ENCODE measurements around the gene BOK. TPM values are rescaled to one million over a fixed set of nuclear protein-coding genes. Genes with fewer than 3 reads are reported as not detected.

Gene BOK
- polyA plus RNA-seq, 3 donors = 0.05 TPM; not detected in 2

- Mint-ChIP-seq H3K27me3 (ENCODE audit: low read depth in 3 of 3) (peaks cover 0 to 5% (median 1%) of the 10 kb centered on the region in 3 donors), H3K36me3 (no peaks in the 10 kb centered on the region), H3K4me1 (no peaks in the 10 kb centered on the region), H3K27ac (no peak overlapping the region), H3K9me3 (peaks cover 0 to 3% (median 2%) of the 10 kb centered on the region in 7 donors), H3K4me3 (no peak overlapping the region)
- H3K4me3 ChIP-seq (replicated peaks in 1 of 3; ENCODE audit: low read depth in 2 of 3, low read length in 3 of 3) = no peak overlapping the region
- no peaks in the 10 kb centered on the region for H4K20me1 ChIP-seq (ENCODE audit: insufficient read depth, low read length)
- no peaks in the 10 kb centered on the region for H3K9me3 ChIP-seq (replicated peaks in 1 of 2; ENCODE audit: control insufficient read depth in 1 of 2, insufficient read depth in 1 of 2, low read length in 2 of 2)
- no peak overlapping the region for H2AFZ ChIP-seq (ENCODE audit: insufficient read depth, low read depth, low read length, poor library complexity, severe bottlenecking)
- H3K36me3 ChIP-seq (replicated peaks in 1 of 2; ENCODE audit: control insufficient read depth in 1 of 2, insufficient read depth in 2 of 2, low read length in 2 of 2) = no peaks in the 10 kb centered on the region
- H3K79me2 ChIP-seq (ENCODE audit: insufficient read depth, low read length) = no peaks in the 10 kb centered on the region
- H3K4me2 ChIP-seq (replicated peaks; ENCODE audit: extremely low read depth, low read length, poor library complexity, severe bottlenecking) = no peak overlapping the region
- intact Hi-C loops (cut with micrococcal nuclease) = no loop called here
- H3K27ac ChIP-seq (ENCODE audit: low read depth in 1 of 2, low read length in 2 of 2) = no peak overlapping the region
- no peaks in the 10 kb centered on the region for H3K4me1 ChIP-seq (ENCODE audit: control insufficient read depth in 1 of 2, insufficient read depth in 2 of 2, low read length in 2 of 2)
- WGBS (ENCODE audit: insufficient coverage) = 97% methylated on average over 21 of the region's 23 CpGs
- H3K27me3 ChIP-seq (ENCODE audit: control insufficient read depth in 2 of 2, insufficient read depth in 2 of 2, low read length in 2 of 2) = no peaks in the 10 kb centered on the region
- DNase-seq = no peak
- no peak for TF ChIP-seq CTCF (IDR thresholded peaks at IDR 0.05)
- H3K9ac ChIP-seq (ENCODE audit: insufficient read depth, low read length, poor library complexity, severe bottlenecking) = no peak overlapping the region
Observed at GRCh38 chr2:241569831-241570281, 11.3 kb downstream of the BOK start.

- DNase-seq = no peak
- H3K36me3 ChIP-seq (replicated peaks in 1 of 2; ENCODE audit: control insufficient read depth in 1 of 2, insufficient read depth in 2 of 2, low read length in 2 of 2) = no peaks in the 10 kb centered on the region
- no peaks in the 10 kb centered on the region for H3K4me1 ChIP-seq (ENCODE audit: control insufficient read depth in 1 of 2, insufficient read depth in 2 of 2, low read length in 2 of 2)
- H3K4me3 ChIP-seq (replicated peaks in 1 of 3; ENCODE audit: low read depth in 2 of 3, low read length in 3 of 3) = no peak overlapping the region
- no peaks in the 10 kb centered on the region for H3K27me3 ChIP-seq (ENCODE audit: control insufficient read depth in 2 of 2, insufficient read depth in 2 of 2, low read length in 2 of 2)
- H3K4me2 ChIP-seq (replicated peaks; ENCODE audit: extremely low read depth, low read length, poor library complexity, severe bottlenecking) = no peak overlapping the region
- no peaks in the 10 kb centered on the region for H3K9me3 ChIP-seq (replicated peaks in 1 of 2; ENCODE audit: control insufficient read depth in 1 of 2, insufficient read depth in 1 of 2, low read length in 2 of 2)
- no peaks in the 10 kb centered on the region for H3K79me2 ChIP-seq (ENCODE audit: insufficient read depth, low read length)
- H3K27ac ChIP-seq (ENCODE audit: low read depth in 1 of 2, low read length in 2 of 2) = no peak overlapping the region
- peaks cover 0 to 3% (median 2%) of the 10 kb centered on the region in 7 donors for H3K9me3 Mint-ChIP-seq
- intact Hi-C loops (cut with micrococcal nuclease) = no loop called here
- WGBS (ENCODE audit: insufficient coverage) = 67% methylated on average over 11 of the region's 23 CpGs
- no peak overlapping the region for H2AFZ ChIP-seq (ENCODE audit: insufficient read depth, low read depth, low read length, poor library complexity, severe bottlenecking)
- no peaks in the 10 kb centered on the region for H3K36me3 Mint-ChIP-seq
- H3K4me1 Mint-ChIP-seq = no peaks in the 10 kb centered on the region
- peaks cover 0 to 6% (median 1%) of the 10 kb centered on the region in 3 donors for H3K27me3 Mint-ChIP-seq (ENCODE audit: low read depth in 3 of 3)
- H3K4me3 Mint-ChIP-seq = no peak overlapping the region
- H3K27ac Mint-ChIP-seq = no peak overlapping the region
- no peaks in the 10 kb centered on the region for H4K20me1 ChIP-seq (ENCODE audit: insufficient read depth, low read length)
- no peak for TF ChIP-seq CTCF (IDR thresholded peaks at IDR 0.05)
- H3K9ac ChIP-seq (ENCODE audit: insufficient read depth, low read length, poor library complexity, severe bottlenecking) = no peak overlapping the region
Observed at GRCh38 chr2:241570961-241571581, 12.5 kb downstream of the BOK start.
